Fibroblast of lung (primary cell): ENCODE results near the gene NEK5.

Experiments used
- EZH2 ChIP-seq: IDR thresholded peaks from 2 replicates; pipeline ENCODE4 v1.5.1; 2012; ENCODE audit warnings: low read length, control low read depth, mild to moderate bottlenecking; ENCODE audit errors: missing control alignments
- TF ChIP-seq, protein P1 (sequence below), 2 donors: IDR thresholded peaks in 1 of 2; conservative IDR thresholded peaks in 1 of 2; 1 replicate in 1 of 2; 2 replicates in 1 of 2; pipeline ENCODE4 v1.5.1; 2011 to 2012; ENCODE audit warnings: low read length in 2 of 2, control low read depth in 1 of 2, inconsistent platforms in 1 of 2, low read depth in 1 of 2, mild to moderate bottlenecking in 1 of 2

DNA sequence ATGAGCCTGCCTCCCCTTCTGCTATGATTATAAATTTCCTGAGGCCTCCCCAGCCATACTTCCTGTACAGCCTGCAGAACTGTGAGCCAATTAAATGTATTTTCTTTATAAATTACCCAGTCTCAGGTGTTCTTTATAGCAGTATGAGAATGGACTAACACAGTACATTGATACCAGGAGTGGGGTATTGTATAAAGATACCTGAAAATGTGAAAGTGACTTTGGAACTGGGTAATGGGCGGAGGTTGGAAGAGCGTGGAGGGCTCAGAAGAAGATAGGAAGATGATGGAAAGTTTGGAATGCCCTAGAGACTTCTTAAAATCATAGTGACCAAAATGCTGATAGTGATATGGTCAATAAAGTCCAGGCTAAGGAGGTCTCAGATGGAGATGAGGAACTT is 32.8 kb downstream of the NEK5 start:
- TF ChIP-seq EZH2, result no peak
- TF ChIP-seq, protein P1, sequence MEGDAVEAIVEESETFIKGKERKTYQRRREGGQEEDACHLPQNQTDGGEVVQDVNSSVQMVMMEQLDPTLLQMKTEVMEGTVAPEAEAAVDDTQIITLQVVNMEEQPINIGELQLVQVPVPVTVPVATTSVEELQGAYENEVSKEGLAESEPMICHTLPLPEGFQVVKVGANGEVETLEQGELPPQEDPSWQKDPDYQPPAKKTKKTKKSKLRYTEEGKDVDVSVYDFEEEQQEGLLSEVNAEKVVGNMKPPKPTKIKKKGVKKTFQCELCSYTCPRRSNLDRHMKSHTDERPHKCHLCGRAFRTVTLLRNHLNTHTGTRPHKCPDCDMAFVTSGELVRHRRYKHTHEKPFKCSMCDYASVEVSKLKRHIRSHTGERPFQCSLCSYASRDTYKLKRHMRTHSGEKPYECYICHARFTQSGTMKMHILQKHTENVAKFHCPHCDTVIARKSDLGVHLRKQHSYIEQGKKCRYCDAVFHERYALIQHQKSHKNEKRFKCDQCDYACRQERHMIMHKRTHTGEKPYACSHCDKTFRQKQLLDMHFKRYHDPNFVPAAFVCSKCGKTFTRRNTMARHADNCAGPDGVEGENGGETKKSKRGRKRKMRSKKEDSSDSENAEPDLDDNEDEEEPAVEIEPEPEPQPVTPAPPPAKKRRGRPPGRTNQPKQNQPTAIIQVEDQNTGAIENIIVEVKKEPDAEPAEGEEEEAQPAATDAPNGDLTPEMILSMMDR (conservative IDR thresholded peaks at IDR 0.05 in 1 of 2, IDR thresholded peaks at IDR 0.05 in 1 of 2; ENCODE audit: low read depth in 1 of 2, low read length in 2 of 2), result no peak
